GM21576 (cell line): ENCODE measurements around the gene KCNF1.
"Not testable (repeated sequence)": the region's sequence is repeated elsewhere in the genome, so short reads cannot be mapped to it uniquely, and the experiment has no call there.

Experiments
- ATAC-seq: cut with Tn5 transposase; IDR thresholded peaks from one replicate; pipeline ENCODE4 v1.9.1; 2021; ENCODE audit warnings: mild to moderate bottlenecking, moderate library complexity; ENCODE audit not compliant: unreplicated experiment

The KCNF1 gene

GRCh38 chr2:10935953-10936942, 24.5 kb downstream of the KCNF1 start:
- ATAC-seq = no peak

- ATAC-seq = no peak
These were observed 27.3 kb downstream of the KCNF1 start for GRCh38 chr2:10939058-10939457.

- ATAC-seq = no peak
These were observed 28.9 kb downstream of the KCNF1 start for GRCh38 chr2:10940596-10940995.

GRCh38 chr2:10941383-10941782, 29.6 kb downstream of the KCNF1 start:
- ATAC-seq = no peak

GRCh38 chr2:10944799-10945198, 33.1 kb downstream of the KCNF1 start:
- ATAC-seq = no peak

- no peak for ATAC-seq
These were observed 34.7 kb downstream of the KCNF1 start for GRCh38 chr2:10946394-10946793.

GRCh38 chr2:10947005-10947440, 35.3 kb downstream of the KCNF1 start:
- ATAC-seq = no peak

GRCh38 chr2:10947446-10948187, 35.9 kb downstream of the KCNF1 start:
- ATAC-seq = no peak

GRCh38 chr2:10948188-10948564, 36.4 kb downstream of the KCNF1 start:
- ATAC-seq = no peak

- no peak for ATAC-seq
These were observed 37.0 kb downstream of the KCNF1 start for GRCh38 chr2:10948606-10949230.

- no peak for ATAC-seq
These were observed 38.1 kb downstream of the KCNF1 start for GRCh38 chr2:10949835-10950234.

- ATAC-seq = no peak
These were observed 40.1 kb downstream of the KCNF1 start for GRCh38 chr2:10951558-10952414.

- no peak for ATAC-seq
These were observed 42.7 kb downstream of the KCNF1 start for GRCh38 chr2:10954416-10954815.

GRCh38 chr2:10954856-10955818, 43.4 kb downstream of the KCNF1 start:
- ATAC-seq = no peak

- ATAC-seq = no peak
These were observed 44.5 kb downstream of the KCNF1 start for GRCh38 chr2:10956006-10956790.

- ATAC-seq = no peak
These were observed 45.7 kb downstream of the KCNF1 start for GRCh38 chr2:10957391-10957790.

- not testable (repeated sequence) for ATAC-seq
These were observed 46.7 kb downstream of the KCNF1 start for GRCh38 chr2:10958452-10958851.
